HT1080 (cell line): ENCODE data around the gene TES. TPM values are rescaled to one million over a fixed set of nuclear protein-coding genes. Genes with fewer than 3 reads are reported as not detected.
"Not testable (repeated sequence)": the region's sequence is repeated elsewhere in the genome, so short reads cannot be mapped to it uniquely, and the experiment has no call there.

ENCODE experiments used
- DNase-seq: peaks from one replicate; pipeline ENCODE4 v3.0.0-alpha.2; 2015; ENCODE audit warnings: low read depth
- polyA plus RNA-seq, 2 experiments: library from polyadenylated mRNA; depleted of rRNA; stranded (reverse); fragments of >200 nt; gene quantifications; 2 replicates each; pipeline ENCODE4 v1.2.3, GENCODE V29; 2015
- total RNA-seq: library from RNA; depleted of rRNA; stranded (reverse); fragments of >200 nt; shearing (Covaris generic); gene quantifications from 2 replicates; pipeline ENCODE4 v1.2.3, GENCODE V29; 2014; rRNA removed

Gene TES, protein sequence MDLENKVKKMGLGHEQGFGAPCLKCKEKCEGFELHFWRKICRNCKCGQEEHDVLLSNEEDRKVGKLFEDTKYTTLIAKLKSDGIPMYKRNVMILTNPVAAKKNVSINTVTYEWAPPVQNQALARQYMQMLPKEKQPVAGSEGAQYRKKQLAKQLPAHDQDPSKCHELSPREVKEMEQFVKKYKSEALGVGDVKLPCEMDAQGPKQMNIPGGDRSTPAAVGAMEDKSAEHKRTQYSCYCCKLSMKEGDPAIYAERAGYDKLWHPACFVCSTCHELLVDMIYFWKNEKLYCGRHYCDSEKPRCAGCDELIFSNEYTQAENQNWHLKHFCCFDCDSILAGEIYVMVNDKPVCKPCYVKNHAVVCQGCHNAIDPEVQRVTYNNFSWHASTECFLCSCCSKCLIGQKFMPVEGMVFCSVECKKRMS
- total RNA-seq: 48.8 and 54.8 TPM in 2 replicates
- 38.5 and 46.2 TPM in 2 replicates for polyA plus RNA-seq (2015; cell fraction: cytosol; rRNA removed)
- polyA plus RNA-seq (2015; cell fraction: nucleus; rRNA removed): 178 and 196 TPM in 2 replicates

DNA sequence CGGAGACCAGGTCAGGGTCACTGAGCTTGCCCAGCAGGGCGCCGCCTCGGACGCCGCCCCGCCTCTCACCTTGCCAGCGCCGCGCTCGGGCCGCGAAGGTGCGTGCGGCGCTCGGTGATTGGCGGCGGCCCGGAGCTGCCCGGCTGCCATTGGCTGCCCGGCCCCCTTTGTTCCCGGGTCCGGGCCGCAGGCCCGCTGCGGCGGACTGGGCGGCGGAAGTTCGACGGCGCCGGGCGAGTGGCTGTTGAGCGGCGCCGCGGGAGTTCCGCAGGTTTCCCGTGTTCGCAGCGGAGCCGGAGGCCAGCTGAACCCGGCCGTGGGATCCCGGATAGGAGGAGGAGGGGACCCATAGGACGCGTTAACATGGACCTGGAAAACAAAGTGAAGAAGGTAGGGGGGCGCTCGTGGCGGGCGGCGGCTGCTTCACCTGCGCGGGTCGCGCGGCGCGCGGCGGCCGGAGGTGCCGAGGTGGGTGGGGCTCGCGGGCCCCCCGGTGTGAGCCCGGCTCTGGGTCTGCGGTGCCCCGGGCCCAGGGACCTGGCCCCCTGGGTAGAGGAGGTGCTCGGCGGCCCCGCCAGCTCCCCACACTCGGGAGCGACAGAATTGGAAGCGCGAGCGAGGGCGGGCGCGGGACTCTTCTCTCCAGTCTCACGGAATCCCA lies at the start of gene TES:
TSS of gene TES (plus strand) at position 195 of the 661 bp plus-strand sequence. CDS start at position 364, 169 bp downstream.
- DNase-seq: peak; percentile 64

GRCh38 chr7:116161728-116162127 lies 48.6 kb upstream of the TES start:
- DNase-seq: no peak

DNA sequence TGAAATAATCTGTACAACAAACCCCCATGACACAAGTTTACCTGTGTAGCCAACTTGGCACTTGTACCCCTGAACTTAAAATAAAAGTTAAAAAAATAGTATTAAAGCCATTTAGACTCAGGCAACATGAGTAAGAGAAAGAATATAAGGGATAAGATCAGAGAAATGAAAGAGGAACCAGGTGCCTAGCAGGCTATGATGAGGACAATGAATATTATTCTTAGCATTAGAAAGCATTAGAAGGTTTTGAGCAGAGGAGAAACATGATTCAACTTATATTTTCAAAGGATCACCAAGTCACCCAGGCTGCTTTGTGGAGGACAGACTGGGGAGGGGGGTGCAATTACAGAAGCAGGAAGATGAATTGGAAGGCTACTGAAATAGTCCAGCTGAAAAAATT lies 48.1 kb upstream of the TES start:
- DNase-seq: no peak

GRCh38 chr7:116162992-116163391 lies 47.3 kb upstream of the TES start:
- DNase-seq: no peak

DNA sequence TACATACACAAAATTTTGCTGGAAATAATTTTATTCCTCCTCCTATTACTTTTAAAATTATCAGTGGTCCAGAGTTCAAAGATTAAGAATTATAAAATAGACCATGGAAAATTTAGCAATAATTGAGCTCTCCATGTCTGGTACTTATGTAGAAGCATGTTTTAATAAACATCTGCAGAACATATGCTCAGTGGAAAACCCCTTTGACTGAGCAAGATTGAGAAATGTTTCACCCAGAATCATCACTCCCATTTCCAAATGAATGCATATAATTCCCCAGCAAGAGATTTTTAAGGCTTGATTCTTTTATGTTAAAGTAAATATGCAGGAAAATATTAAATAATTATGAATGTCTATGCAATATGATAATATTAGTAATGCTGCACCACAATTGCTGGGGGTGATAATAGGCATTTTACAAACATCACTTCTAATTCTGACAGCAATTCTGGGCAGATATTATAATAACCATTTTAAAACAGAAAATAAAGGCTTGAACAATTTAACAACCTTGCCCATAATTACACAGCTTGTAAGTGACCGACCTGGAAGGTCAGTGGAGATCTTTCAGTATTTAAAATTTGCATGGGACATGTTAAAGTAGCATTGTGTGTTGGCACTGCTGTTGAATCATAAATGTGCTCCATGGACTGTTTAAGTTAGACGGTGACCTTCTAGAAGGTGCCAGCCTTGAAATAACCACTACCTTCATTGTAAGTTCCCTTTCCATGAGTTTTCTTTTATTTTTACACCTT lies 45.6 kb upstream of the TES start:
- no peak for DNase-seq

- DNase-seq: no peak
Measured at GRCh38 chr7:116165717-116166116, 44.6 kb upstream of the TES start.

- peak; percentile 23 for DNase-seq
Measured at GRCh38 chr7:116166156-116166555, 44.2 kb upstream of the TES start.

DNA sequence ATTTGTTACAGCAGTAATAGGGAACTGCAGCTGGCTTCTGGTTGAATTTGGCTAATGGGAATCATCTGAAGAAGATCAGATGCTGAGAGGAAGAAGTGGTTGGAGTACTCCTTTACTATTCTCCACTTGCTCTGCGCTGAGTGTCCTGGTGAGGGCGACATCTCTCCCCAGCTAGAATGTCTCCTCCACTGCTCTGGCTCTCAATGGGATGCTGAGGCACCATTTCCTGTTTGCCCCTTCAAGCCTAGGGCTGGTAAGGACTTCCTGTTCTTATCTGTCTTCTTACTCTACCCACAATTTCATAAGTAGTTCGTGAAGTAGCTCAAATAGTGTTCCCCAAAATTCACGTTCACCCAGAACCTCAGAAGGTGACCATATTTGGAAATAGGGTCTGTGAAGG lies 43.2 kb upstream of the TES start:
- peak; percentile 25 for DNase-seq

DNA sequence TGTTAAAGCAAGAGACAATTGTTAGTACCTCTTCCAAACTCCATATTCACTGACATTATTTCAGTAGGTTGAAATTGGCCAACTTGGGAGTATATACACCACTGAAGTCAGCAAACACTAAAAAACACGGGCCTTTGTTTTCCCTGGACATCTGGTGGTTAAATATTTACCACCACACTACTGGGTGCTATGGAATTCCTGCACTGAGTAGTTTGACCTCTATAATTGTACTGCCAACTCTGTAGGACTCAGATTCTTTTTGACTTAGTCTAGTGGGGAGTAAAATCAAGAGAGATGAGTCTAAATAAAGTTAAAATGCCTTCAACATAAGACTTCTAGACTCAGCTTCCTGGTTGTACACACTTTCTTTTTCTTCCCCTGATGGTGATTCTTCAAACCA lies 41.3 kb upstream of the TES start:
- peak; percentile 56 for DNase-seq

- DNase-seq: no peak
Measured at GRCh38 chr7:116170180-116170579, 40.2 kb upstream of the TES start.

GRCh38 chr7:116171094-116171493 lies 39.2 kb upstream of the TES start:
- DNase-seq: no peak

- DNase-seq: no peak
Measured at GRCh38 chr7:116172353-116172752, 38.0 kb upstream of the TES start.

DNA sequence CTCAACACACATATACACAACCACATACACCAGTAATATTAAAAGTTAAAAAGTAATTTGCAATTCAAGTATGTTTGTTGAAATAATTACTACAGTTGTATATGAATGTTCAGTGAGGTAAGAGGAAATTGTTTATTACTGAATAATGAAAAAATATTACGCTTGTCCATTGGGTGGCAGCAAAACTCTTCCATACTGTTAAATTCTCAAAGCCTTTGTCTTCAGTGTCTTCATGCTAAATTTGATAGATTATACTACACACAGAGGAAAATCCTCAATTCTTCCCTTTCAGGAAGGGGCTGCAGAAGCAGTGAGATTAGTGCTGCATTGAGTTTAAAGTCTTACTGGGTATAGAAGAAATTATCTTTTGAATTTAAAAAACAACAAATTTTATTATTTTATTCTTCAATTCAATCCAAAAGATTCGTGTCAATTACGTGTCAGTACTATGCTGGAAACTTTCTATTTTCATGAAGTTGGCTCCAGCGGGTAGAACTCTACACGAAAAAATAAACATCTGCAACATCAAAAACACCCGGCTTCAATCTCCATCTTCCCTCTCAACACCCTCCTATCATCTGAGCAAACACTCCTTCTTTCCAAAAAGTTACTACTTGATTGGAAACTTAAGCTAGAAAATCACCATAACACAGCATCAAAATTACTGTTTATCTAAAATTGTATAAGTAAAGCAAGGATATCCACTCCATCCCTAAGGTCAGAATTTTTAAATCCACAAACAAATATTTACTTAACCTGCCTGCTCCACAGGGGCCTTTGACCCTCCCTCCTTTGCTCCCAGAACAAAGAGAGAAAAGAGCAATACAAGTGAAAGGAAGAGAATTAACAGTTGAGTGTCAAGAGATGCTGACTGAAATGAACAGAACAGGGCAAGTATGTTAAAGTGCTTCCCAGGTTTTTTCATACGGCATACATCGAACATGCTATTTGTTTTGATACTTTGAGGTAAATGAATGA lies 37.0 kb upstream of the TES start:
- DNase-seq: peak; percentile 54

DNA sequence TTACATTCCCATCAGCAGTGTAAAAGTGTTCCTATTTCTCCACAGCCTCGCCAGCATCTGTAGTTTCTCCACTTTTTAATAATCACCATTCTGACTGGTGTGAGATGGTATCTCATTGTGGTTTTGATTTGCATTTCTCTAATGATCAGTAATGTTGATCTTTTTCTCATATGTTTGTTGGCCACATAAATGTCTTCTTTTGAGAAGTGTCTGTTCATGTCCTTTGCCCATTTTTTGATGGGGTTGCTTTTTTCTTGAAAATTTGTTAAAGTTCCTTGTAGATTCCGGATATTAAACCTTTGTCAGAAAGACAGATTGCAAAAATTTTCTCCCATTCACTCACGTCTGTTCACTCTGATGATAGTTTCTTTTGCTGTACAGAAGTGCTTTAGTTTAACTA lies 35.2 kb upstream of the TES start:
- DNase-seq: not testable (repeated sequence)

DNA sequence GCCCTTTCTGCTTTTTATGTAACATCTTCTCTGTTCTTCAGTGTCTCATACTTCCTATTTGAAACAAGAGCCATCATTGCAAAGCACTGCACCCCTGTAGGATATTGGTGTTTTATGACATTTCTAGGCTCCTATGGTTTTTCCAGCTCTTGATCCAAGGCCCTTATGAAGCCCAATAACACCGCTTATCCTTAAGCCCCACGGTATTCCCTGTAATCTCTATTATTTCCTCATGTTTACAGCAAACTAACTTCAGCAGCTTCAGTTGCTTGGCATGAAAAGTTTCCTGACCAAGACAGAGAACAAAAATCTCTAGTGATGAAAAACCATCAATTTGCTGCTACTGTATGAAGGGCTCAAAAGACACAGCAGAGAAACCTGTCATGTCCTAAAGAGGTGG lies 34.1 kb upstream of the TES start:
- DNase-seq: no peak

- DNase-seq: no peak
Measured at GRCh38 chr7:116177009-116177408, 33.3 kb upstream of the TES start.

GRCh38 chr7:116180302-116180701 lies 30.0 kb upstream of the TES start:
- peak; percentile 44 for DNase-seq

DNA sequence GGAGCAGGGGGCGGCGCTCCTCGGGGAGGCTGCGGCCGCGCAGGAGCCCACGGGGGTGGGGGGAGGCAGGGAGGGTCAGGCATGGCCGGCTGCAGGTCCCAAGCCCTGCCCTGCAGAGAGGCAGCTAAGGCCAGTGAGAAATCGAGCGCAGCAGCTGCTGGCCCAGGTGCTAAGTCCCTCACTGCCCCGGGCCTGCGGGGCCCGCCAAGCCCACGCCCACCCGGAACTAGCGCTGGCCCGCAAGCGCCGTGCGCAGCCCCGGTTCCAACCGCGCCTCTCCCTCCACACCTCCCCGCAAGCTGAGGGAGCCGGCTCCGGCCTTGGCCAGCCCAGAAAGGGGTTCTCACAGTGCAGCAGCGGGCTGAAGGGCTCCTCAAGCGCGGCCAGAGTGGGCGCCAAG lies 28.3 kb upstream of the TES start:
- no peak for DNase-seq

DNA sequence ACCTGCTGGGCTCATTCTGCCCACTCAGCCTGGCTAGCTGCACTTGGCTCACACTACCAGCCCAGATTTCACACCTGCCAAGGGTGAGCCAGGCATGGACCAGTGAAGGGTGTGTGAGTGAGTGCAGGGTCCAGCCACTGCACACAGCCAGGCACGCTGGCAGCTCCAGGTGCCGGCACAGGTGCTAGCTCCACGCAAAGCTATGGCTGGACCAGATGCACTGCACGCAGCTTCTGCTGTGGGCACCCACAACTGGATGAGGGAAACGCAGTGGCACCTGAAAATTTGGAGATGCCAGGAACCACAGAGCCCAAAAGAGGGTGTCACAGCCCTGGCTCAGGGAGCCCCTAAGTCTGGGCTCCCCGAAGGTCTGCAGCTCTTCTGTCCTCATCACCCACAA lies 24.9 kb upstream of the TES start:
- no peak for DNase-seq

DNA sequence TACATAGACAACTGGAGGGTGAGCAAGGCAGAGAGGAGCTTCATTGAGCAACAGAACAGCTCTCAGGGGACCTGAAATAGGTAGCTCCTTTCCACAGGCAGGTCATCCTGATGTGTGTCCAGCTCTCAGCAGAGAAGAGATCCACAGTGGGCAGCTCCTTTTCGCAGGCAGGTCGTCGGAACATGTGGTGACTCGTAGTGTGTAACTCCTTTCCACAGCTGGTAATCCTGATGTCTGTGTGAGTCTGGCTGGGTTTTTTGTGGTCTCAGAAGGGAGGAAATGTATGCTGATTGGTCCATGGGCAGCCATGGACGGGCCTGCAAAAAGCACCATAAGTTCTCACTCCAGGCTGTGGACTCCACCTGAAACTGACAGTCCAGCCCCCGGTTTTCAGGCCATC lies 24.4 kb upstream of the TES start:
- DNase-seq: peak; percentile 20

- no peak for DNase-seq
Measured at GRCh38 chr7:116187400-116187799, 22.9 kb upstream of the TES start.
